HUES48 (cell line): ENCODE data around the gene MAPK1.
"Not testable (repeated sequence)": the region's sequence is repeated elsewhere in the genome, so short reads cannot be mapped to it uniquely, and the experiment has no call there.

Experiments used
- H3K27ac ChIP-seq: one replicate; pipeline ENCODE4 v1.7.0; 2013; ENCODE audit warnings: low read depth, low read length, inconsistent platforms
- H3K27me3 ChIP-seq: 2 replicates; pipeline ENCODE4 v1.6.1; 2013; ENCODE audit warnings: mild to moderate bottlenecking, low read length; ENCODE audit not compliant: control insufficient read depth, insufficient read depth
- H3K36me3 ChIP-seq: 2 replicates; pipeline ENCODE4 v1.6.1; 2013; ENCODE audit warnings: low read length; ENCODE audit not compliant: control insufficient read depth, insufficient read depth
- H3K4me1 ChIP-seq: 2 replicates; pipeline ENCODE4 v1.6.1; 2013; ENCODE audit warnings: mild to moderate bottlenecking, low read length; ENCODE audit not compliant: control insufficient read depth, insufficient read depth
- H3K4me3 ChIP-seq: 2 replicates; pipeline ENCODE4 v1.5.1; 2013; ENCODE audit warnings: mild to moderate bottlenecking, low read depth, low read length
- H3K9ac ChIP-seq: 2 replicates; pipeline ENCODE4 v1.6.1; 2013; ENCODE audit warnings: mild to moderate bottlenecking, low read depth, low read length, moderate library complexity
- H3K9me3 ChIP-seq: 2 replicates; pipeline ENCODE4 v1.6.1; 2013; ENCODE audit warnings: low read length; ENCODE audit not compliant: control insufficient read depth, insufficient read depth

MAPK1 gene

GRCh38 chr22:21828268-21828638, 39.2 kb downstream of the MAPK1 start:
- no peaks in the 10 kb centered on the region for H3K27me3 ChIP-seq
- peaks cover 12% of the 10 kb centered on the region for H3K4me1 ChIP-seq
- H3K27ac ChIP-seq, result no peak overlapping the region
- no peak overlapping the region for H3K9ac ChIP-seq
- H3K36me3 ChIP-seq, result peaks cover 3% of the 10 kb centered on the region; the same call in 1 of the 2 replicates
- no peaks in the 10 kb centered on the region for H3K9me3 ChIP-seq
- H3K4me3 ChIP-seq, result no peak overlapping the region

DNA sequence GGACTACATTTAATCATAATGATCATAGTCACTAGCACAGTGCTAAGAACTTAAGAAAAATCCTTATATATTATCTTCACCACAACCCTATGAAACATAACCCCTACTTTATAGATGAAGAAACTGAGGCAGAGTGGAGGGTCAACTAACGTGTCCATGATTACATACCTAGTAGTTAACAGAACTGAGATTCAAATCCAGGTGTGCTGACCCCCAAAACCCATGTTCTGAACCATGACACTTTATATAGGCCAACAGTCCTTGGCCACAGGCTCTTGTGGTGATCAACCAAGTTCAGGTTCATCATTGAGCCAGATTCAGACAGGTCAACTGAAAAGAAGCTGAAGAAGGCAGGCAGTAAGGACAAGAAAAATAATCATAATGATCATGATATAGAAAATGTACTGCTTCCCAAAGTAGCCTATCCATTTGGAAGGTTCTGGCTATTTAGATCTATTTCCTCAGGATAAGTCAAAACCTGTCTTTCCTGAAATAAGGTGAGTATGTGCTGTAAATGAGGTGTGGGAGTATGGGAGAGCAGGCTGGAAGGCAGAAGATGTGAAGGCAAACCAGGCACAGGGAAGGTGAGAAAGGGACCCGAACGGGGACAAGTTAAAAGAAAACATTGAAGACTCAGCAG, 39.7 kb downstream of the MAPK1 start:
- Histone ChIP-seq H3K9me3 (no peaks in the 10 kb centered on the region), H3K27me3 (no peaks in the 10 kb centered on the region), H3K4me1 (peaks cover 9% of the 10 kb centered on the region), H3K36me3 (peaks cover 3% of the 10 kb centered on the region; the same call in 1 of the 2 replicates), H3K27ac (no peak overlapping the region), H3K4me3 (no peak overlapping the region), H3K9ac (no peak overlapping the region)

GRCh38 chr22:21826204-21826603, 41.2 kb downstream of the MAPK1 start:
- Histone ChIP-seq H3K9me3 (no peaks in the 10 kb centered on the region), H3K4me3 (no peak overlapping the region), H3K27me3 (no peaks in the 10 kb centered on the region), H3K36me3 (no peaks in the 10 kb centered on the region), H3K4me1 (peaks cover 9% of the 10 kb centered on the region; the same call in 1 of the 2 replicates), H3K9ac (no peak overlapping the region), H3K27ac (no peak overlapping the region)

DNA sequence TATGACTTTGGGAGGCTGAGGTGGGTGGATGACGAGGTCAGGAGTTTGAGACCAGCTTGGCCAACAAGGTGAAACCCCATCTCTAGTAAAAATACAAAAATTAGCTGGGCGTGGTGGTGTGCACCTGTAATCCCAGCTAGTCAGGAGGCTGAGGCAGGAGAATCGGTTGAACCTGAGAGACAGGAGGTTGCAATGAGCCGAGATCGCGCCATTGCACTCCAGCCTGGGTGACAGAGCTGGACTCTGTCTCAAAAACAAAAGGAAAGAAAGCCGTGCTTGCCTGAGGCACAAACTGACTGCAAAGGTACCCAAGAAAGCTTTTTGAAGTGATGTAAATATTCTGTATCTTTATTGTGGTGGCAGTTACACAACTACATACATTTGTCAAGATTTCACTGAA, 42.5 kb downstream of the MAPK1 start:
- H3K36me3 ChIP-seq, H3K27me3 ChIP-seq, H3K9ac ChIP-seq, H3K27ac ChIP-seq, H3K4me1 ChIP-seq, H3K9me3 ChIP-seq, H3K4me3 ChIP-seq: not testable (repeated sequence)

GRCh38 chr22:21824445-21824912, 43.0 kb downstream of the MAPK1 start:
- Histone ChIP-seq H3K27ac (no peak overlapping the region), H3K27me3 (no peaks in the 10 kb centered on the region), H3K36me3 (no peaks in the 10 kb centered on the region), H3K4me1 (peaks cover 10% of the 10 kb centered on the region), H3K4me3 (no peak overlapping the region), H3K9ac (no peak overlapping the region), H3K9me3 (no peaks in the 10 kb centered on the region)

- H3K27me3 ChIP-seq, result no peaks in the 10 kb centered on the region
- no peak overlapping the region for H3K4me3 ChIP-seq
- peaks cover 15% of the 10 kb centered on the region for H3K4me1 ChIP-seq
- no peaks in the 10 kb centered on the region for H3K9me3 ChIP-seq
- no peak overlapping the region for H3K9ac ChIP-seq
- H3K36me3 ChIP-seq, result no peaks in the 10 kb centered on the region
- no peak overlapping the region for H3K27ac ChIP-seq
Observed at GRCh38 chr22:21823740-21824444, 43.6 kb downstream of the MAPK1 start.

DNA sequence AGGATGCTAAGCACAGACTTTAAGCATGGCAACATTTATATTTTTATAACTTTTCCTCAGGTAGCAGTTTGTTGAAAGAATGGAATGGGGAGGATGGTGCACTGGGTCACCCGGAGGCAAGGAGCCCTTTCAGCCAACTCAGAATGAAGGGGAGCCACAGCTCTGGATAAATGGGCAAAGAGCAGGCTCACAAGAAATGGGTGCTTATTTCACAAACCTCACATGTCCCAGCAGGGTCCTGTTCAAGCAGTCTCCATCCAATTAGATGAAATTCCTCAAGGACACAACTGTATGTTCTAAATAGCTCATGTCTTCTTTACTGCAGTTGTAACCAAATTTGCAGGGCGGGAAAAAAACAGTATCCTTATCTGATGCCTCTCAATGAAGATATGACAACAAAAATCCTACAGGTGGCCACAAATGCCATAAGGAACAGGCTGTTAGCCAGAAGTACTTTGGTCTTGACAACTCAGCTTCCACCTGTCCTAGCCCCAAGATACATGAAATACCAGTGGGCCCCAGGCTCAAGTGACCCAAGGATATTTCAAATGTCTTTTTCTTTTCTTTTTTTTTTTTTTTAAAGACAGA, 48.2 kb downstream of the MAPK1 start:
- no peak overlapping the region for H3K9ac ChIP-seq
- peaks cover 24% of the 10 kb centered on the region for H3K4me1 ChIP-seq
- no peaks in the 10 kb centered on the region for H3K9me3 ChIP-seq
- no peak overlapping the region for H3K4me3 ChIP-seq
- no peaks in the 10 kb centered on the region for H3K27me3 ChIP-seq
- no peak overlapping the region for H3K27ac ChIP-seq
- H3K36me3 ChIP-seq, result no peaks in the 10 kb centered on the region

- Histone ChIP-seq H3K4me1 (peaks cover 23% of the 10 kb centered on the region), H3K36me3 (no peaks in the 10 kb centered on the region), H3K9me3 (no peaks in the 10 kb centered on the region), H3K27me3 (no peaks in the 10 kb centered on the region), H3K9ac (no peak overlapping the region), H3K4me3 (no peak overlapping the region), H3K27ac (peak overlapping the region; percentile 46)
Observed at GRCh38 chr22:21818487-21819182, 48.8 kb downstream of the MAPK1 start.

- peaks cover 23% of the 10 kb centered on the region for H3K4me1 ChIP-seq
- not testable (repeated sequence) for H3K4me3 ChIP-seq, H3K36me3 ChIP-seq, H3K27me3 ChIP-seq, H3K9me3 ChIP-seq, H3K9ac ChIP-seq, H3K27ac ChIP-seq
Observed at GRCh38 chr22:21817497-21817853, 50.0 kb downstream of the MAPK1 start.

GRCh38 chr22:21816787-21817496, 50.5 kb downstream of the MAPK1 start:
- Histone ChIP-seq H3K9me3 (no peaks in the 10 kb centered on the region), H3K9ac (no peak overlapping the region), H3K4me3 (no peak overlapping the region), H3K36me3 (no peaks in the 10 kb centered on the region), H3K27me3 (no peaks in the 10 kb centered on the region), H3K4me1 (peaks cover 23% of the 10 kb centered on the region), H3K27ac (no peak overlapping the region)
